AG09309 (cell line): ENCODE measurements around the gene TRIM28.

Experiments
- DNase-seq: peaks from one replicate; pipeline ENCODE4 v3.0.0-alpha.2; 2010; ENCODE audit warnings: low read depth
- H3K4me3 ChIP-seq: 2 replicates; pipeline ENCODE4 v1.5.1; 2011; ENCODE audit warnings: mild to moderate bottlenecking, low read depth, low read length, moderate library complexity; ENCODE audit not compliant: control insufficient read depth
- CTCF ChIP-seq: IDR thresholded peaks from 2 replicates; pipeline ENCODE4 v1.5.1; 2011; ENCODE audit warnings: mild to moderate bottlenecking, low read depth, low read length, inconsistent platforms; ENCODE audit not compliant: insufficient read depth, control insufficient read depth; ENCODE audit errors: missing control alignments

The TRIM28 gene

GRCh38 chr19:58578012-58578925, 34.4 kb downstream of the TRIM28 start:
- no peak for TF ChIP-seq CTCF
- DNase-seq: no peak
- no peak overlapping the region for H3K4me3 ChIP-seq

DNA sequence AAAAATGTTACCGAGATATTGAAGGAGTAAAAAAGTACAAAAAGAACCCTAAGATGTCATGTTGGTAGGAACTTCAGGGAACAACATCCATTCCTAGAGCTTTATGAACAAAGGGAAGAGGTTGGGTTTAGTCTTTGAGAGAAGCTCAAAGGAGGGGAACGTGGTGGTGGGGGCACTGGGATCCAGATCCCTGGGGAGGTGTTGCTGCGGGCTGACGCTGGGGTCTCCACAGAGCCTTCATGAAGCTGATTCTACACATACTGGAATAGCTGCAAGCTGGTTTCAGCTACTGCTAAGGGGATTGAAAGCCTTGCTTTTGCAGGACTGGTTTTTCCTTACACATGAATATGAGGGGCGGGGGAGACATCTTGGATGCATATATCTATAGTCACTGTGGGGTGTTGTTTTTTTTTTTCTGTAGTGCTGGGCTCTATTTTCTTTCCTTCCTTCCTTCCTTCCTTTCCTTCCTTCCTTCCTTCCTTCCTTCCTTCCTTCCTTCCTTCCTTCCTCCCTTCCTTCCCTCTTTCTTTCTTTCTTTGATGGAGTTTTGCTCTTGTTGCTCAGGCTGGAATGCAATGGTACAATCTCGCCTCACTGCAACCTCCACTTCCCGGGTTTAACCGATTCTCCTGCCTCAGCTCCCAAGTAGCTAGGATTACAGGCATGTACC, 35.7 kb downstream of the TRIM28 start:
- no peak overlapping the region for H3K4me3 ChIP-seq
- DNase-seq: no peak
- no peak for TF ChIP-seq CTCF

DNA sequence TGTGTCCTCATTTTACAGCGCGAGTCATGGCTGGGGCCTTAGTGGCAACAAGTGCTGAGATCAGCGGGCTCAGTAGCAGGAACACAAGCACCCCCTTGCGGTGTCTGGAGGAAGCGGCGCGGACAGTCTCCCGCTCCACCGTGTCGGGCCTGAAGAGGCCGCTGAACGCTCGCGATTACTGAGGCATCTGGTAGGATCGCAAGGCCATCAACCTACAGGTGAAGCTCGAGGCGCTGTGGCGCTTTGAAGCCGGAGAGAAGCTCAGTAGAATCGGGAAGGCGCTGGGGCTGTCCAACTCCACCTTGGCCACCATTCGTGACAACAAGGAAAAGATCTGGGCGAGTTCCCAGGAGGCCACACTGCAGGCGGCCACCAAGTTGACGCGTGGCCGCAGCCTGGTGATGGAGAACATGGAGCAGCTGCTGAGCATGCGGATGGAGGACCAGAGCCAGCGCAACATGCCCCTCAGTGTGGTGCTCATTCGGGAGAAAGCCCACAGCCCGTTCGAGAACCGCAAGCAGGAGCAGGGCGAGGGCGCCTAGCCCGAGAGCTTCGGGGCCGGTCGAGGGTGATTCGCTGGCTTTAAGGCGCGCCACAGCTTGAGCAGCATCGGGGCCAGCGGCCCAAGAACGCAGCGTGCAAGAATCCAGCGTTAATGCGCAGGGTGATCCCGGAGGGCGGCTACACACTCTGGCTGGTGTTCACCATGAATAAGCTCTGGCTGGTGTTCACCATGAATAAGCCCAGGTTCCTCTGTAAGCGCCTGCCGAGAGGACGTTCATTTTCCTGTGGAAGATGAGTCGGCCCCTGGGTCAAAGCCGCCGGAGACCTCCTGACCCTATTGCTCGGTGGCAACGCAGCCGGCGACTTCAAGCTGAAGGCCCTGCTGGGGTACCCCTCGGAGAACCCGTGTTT, 37.6 kb downstream of the TRIM28 start:
- H3K4me3 ChIP-seq: no peak overlapping the region
- TF ChIP-seq CTCF: peak; percentile 83
- DNase-seq: peak; percentile 39

DNA sequence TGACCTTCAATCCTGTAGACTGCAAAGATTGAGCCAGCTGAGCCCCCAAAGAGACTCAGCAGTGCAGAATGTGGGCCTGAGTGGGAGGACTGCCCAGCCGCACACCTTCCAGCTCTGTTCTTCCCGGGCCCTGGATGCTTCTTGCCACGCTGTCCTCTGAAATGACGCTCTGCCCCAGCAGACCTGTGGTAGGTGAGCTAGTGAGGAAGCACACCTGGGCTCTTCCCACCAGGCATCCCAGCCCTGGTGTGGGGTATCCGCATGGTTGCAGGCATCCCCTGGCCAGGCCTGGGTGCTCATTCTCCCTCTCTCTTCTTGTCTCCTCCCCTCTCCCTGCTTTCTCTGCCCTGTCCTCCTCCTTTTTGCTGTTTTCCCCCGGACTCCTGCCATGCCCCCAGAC, 39.1 kb downstream of the TRIM28 start:
- no peak overlapping the region for H3K4me3 ChIP-seq

DNA sequence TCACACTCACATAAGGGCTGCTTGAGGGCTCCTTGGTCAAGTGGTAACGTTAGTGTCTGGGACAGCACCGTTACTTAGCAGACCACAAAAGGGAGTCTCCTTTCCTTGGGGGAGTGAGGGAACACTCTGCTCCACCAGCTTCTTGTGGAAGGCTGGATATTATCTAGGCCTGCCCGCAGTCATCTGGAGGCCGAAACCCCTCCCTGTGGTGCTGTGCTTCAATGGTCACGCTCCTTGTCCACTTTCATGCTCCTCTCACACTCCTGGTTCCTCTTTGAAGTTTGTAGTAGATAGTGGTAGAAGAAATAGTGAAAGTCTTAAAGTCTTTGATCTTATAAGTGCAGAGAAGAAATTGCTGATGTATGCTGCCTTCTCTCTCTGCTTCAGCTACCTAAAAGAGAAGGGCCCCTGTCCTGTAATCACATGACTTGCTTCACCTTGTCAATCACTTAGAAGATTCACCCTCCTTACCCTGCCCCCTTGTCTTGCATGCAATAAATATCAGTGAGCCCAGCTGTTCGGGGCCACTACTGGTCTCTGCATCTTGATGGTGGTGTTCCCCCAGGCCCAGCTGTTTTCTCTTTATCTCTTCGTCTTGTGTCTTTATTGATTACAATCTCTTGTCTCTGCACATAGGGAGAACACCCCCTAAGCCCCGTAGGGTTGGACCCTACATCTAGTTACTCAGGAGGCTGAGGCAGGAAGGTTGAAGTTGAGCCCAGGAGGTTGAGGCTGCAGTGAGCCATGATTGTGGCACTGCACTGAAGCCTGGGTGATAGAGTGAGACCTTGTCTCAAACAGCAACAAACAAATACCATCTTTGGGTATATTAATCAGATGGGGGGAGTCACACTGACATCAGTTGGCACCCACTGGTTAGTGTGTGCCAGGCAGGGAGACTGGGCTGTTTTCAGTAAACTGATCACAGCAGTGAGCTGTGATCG, 40.9 kb downstream of the TRIM28 start:
- no peak for TF ChIP-seq CTCF
- H3K4me3 ChIP-seq: no peak overlapping the region
- DNase-seq: no peak

More for the DNA sequence above, 39.1 kb downstream of the TRIM28 start:
- no peak for DNase-seq
- TF ChIP-seq CTCF: no peak
